Pons (tissue), 1 donor: ENCODE measurements around the gene PITX1.

ENCODE experiments used
- DNase-seq: peaks from one replicate; pipeline ENCODE4 v3.0.0-alpha.2; 2016; ENCODE audit warnings: low spot score

The PITX1 gene

GRCh38 chr5:135041726-135042125 is 7.7 kb upstream of the PITX1 start:
- DNase-seq: no peak

GRCh38 chr5:135041145-135041587 is 7.1 kb upstream of the PITX1 start:
- no peak for DNase-seq

GRCh38 chr5:135040333-135041144 is 6.5 kb upstream of the PITX1 start:
- no peak for DNase-seq

- no peak for DNase-seq
Measured at GRCh38 chr5:135040034-135040332, 6.0 kb upstream of the PITX1 start.

GRCh38 chr5:135039271-135040033 is 5.4 kb upstream of the PITX1 start:
- DNase-seq: no peak

GRCh38 chr5:135038813-135039270 is 4.8 kb upstream of the PITX1 start:
- no peak for DNase-seq

GRCh38 chr5:135038205-135038812 is 4.3 kb upstream of the PITX1 start:
- no peak for DNase-seq

GRCh38 chr5:135037519-135038204 is 3.6 kb upstream of the PITX1 start:
- no peak for DNase-seq

- no peak for DNase-seq
Measured at GRCh38 chr5:135036405-135036804, 2.4 kb upstream of the PITX1 start.

GRCh38 chr5:135035678-135036030 is 1.6 kb upstream of the PITX1 start:
- DNase-seq: no peak

- no peak for DNase-seq
Measured at GRCh38 chr5:135034963-135035677, 1.1 kb upstream of the PITX1 start.

- no peak for DNase-seq
Measured at GRCh38 chr5:135034236-135034962, 371 bp upstream of the PITX1 start.

- DNase-seq: no peak
Measured at GRCh38 chr5:135032999-135033861, 798 bp downstream of the PITX1 start.

- no peak for DNase-seq
Measured at GRCh38 chr5:135032695-135032998, 1.4 kb downstream of the PITX1 start.

- DNase-seq: no peak
Measured at GRCh38 chr5:135031813-135032694, 2.0 kb downstream of the PITX1 start.

- DNase-seq: no peak
Measured at GRCh38 chr5:135030956-135031812, 2.8 kb downstream of the PITX1 start.

- no peak for DNase-seq
Measured at GRCh38 chr5:135030123-135030955, 3.7 kb downstream of the PITX1 start.
